WTC11 (cell line): ENCODE results near the gene PPM1L.

Experiments used
- CREB1 ChIP-seq: sonication (generic); formaldehyde crosslinking; IDR thresholded peaks from 2 replicates; pipeline ENCODE4 v1.8.0; 2023; ENCODE audit warnings: mild to moderate bottlenecking, missing genetic modification reagents
- ELF4 ChIP-seq: sonication (generic); formaldehyde crosslinking; IDR thresholded peaks from 2 replicates; pipeline ENCODE4 v1.8.1; 2022; ENCODE audit warnings: low read depth, mild to moderate bottlenecking, moderate library complexity, missing genetic modification reagents
- MYBL2 ChIP-seq: sonication (generic); formaldehyde crosslinking; IDR thresholded peaks from 2 replicates; pipeline ENCODE4 v1.8.1; 2023; ENCODE audit warnings: mild to moderate bottlenecking, moderate library complexity, missing genetic modification reagents
- TCF7 ChIP-seq: sonication (generic); formaldehyde crosslinking; IDR thresholded peaks from 2 replicates; pipeline ENCODE4 v1.8.0; 2022; ENCODE audit warnings: mild to moderate bottlenecking, low read depth, missing genetic modification reagents, moderate library complexity
- TF ChIP-seq, protein P1 (sequence below): sonication (generic); formaldehyde crosslinking; IDR thresholded peaks from 2 replicates; pipeline ENCODE4 v1.8.1; 2022; ENCODE audit warnings: low read depth, mild to moderate bottlenecking, moderate library complexity, missing genetic modification reagents, borderline replicate concordance
- TF ChIP-seq, protein P2 (sequence below): fragments of 200-600 bp; IDR thresholded peaks from 2 replicates; pipeline ENCODE4 v1.8.0; 2022; ENCODE audit warnings: antibody characterized with exemption
- TF ChIP-seq, protein P3 (sequence below): sonication (generic); formaldehyde crosslinking; IDR thresholded peaks from 2 replicates; pipeline ENCODE4 v1.8.1; 2023; ENCODE audit warnings: mild to moderate bottlenecking, missing genetic modification reagents
- TF ChIP-seq, protein P4 (sequence below): sonication (generic); formaldehyde crosslinking; IDR thresholded peaks from 2 replicates; pipeline ENCODE4 v1.8.0; 2022; ENCODE audit warnings: mild to moderate bottlenecking, missing genetic modification reagents
- TF ChIP-seq, protein P5 (sequence below): sonication (generic); formaldehyde crosslinking; IDR thresholded peaks from 2 replicates; pipeline ENCODE4 v1.8.0; 2022; ENCODE audit warnings: mild to moderate bottlenecking, missing genetic modification reagents

DNA sequence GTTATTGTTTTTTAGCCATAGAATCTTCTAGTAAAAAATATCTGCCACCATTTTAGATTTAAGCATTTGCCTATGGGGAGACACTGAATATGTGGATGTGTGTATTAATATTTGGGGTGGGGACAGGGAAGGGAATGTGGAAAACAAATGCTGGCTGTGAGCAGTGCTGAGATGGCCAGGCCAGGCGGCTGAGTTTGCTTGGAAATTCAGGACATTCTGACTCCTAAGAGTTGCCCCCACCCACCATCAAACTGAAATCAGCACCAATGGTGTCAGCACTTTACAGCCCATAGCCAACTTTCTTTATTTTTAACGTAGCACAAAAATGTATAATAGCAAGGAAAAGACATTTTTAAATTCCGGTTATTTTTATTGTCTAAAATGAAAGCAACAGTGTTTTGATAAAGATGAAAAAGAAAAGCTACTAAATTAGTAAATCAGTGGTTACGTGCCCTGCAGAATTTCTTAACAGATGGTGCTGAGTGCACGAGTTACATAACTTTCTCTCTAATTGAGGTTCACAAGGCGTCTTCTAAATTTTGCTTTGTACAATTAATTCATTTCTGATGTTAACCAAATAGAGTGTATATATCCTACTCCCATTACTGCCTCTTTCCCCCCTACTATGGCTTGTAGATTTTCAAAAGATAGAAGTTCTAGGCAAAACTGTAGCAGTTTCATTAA is 315.1 kb downstream of the PPM1L start:
- TF ChIP-seq, protein P1, sequence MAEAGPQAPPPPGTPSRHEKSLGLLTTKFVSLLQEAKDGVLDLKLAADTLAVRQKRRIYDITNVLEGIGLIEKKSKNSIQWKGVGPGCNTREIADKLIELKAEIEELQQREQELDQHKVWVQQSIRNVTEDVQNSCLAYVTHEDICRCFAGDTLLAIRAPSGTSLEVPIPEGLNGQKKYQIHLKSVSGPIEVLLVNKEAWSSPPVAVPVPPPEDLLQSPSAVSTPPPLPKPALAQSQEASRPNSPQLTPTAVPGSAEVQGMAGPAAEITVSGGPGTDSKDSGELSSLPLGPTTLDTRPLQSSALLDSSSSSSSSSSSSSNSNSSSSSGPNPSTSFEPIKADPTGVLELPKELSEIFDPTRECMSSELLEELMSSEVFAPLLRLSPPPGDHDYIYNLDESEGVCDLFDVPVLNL (CRISPR knock-in tag): no peak
- TF ChIP-seq, protein P2, sequence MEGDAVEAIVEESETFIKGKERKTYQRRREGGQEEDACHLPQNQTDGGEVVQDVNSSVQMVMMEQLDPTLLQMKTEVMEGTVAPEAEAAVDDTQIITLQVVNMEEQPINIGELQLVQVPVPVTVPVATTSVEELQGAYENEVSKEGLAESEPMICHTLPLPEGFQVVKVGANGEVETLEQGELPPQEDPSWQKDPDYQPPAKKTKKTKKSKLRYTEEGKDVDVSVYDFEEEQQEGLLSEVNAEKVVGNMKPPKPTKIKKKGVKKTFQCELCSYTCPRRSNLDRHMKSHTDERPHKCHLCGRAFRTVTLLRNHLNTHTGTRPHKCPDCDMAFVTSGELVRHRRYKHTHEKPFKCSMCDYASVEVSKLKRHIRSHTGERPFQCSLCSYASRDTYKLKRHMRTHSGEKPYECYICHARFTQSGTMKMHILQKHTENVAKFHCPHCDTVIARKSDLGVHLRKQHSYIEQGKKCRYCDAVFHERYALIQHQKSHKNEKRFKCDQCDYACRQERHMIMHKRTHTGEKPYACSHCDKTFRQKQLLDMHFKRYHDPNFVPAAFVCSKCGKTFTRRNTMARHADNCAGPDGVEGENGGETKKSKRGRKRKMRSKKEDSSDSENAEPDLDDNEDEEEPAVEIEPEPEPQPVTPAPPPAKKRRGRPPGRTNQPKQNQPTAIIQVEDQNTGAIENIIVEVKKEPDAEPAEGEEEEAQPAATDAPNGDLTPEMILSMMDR: no peak
- no peak for TF ChIP-seq TCF7 (CRISPR knock-in tag)
- no peak for TF ChIP-seq CREB1 (CRISPR knock-in tag)
- TF ChIP-seq, protein P3, sequence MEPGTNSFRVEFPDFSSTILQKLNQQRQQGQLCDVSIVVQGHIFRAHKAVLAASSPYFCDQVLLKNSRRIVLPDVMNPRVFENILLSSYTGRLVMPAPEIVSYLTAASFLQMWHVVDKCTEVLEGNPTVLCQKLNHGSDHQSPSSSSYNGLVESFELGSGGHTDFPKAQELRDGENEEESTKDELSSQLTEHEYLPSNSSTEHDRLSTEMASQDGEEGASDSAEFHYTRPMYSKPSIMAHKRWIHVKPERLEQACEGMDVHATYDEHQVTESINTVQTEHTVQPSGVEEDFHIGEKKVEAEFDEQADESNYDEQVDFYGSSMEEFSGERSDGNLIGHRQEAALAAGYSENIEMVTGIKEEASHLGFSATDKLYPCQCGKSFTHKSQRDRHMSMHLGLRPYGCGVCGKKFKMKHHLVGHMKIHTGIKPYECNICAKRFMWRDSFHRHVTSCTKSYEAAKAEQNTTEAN: no peak
- TF ChIP-seq, protein P4, sequence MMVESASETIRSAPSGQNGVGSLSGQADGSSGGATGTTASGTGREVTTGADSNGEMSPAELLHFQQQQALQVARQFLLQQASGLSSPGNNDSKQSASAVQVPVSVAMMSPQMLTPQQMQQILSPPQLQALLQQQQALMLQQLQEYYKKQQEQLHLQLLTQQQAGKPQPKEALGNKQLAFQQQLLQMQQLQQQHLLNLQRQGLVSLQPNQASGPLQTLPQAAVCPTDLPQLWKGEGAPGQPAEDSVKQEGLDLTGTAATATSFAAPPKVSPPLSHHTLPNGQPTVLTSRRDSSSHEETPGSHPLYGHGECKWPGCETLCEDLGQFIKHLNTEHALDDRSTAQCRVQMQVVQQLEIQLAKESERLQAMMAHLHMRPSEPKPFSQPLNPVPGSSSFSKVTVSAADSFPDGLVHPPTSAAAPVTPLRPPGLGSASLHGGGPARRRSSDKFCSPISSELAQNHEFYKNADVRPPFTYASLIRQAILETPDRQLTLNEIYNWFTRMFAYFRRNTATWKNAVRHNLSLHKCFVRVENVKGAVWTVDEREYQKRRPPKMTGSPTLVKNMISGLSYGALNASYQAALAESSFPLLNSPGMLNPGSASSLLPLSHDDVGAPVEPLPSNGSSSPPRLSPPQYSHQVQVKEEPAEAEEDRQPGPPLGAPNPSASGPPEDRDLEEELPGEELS (CRISPR knock-in tag): no peak
- no peak for TF ChIP-seq MYBL2 (CRISPR knock-in tag)
- TF ChIP-seq, protein P5, sequence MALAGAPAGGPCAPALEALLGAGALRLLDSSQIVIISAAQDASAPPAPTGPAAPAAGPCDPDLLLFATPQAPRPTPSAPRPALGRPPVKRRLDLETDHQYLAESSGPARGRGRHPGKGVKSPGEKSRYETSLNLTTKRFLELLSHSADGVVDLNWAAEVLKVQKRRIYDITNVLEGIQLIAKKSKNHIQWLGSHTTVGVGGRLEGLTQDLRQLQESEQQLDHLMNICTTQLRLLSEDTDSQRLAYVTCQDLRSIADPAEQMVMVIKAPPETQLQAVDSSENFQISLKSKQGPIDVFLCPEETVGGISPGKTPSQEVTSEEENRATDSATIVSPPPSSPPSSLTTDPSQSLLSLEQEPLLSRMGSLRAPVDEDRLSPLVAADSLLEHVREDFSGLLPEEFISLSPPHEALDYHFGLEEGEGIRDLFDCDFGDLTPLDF (CRISPR knock-in tag): no peak
- TF ChIP-seq ELF4 (CRISPR knock-in tag): no peak
